GM12872 (cell line): ENCODE measurements around the gene KRT16.

Experiments
- CTCF ChIP-seq: IDR thresholded peaks from 3 replicates; pipeline ENCODE4 v1.5.1; 2011; ENCODE audit warnings: low read depth, mild to moderate bottlenecking, low read length, moderate library complexity; ENCODE audit not compliant: insufficient read depth

Gene KRT16

GRCh38 chr17:41656249-41657023 lies 43.9 kb upstream of the KRT16 start:
- TF ChIP-seq CTCF = no peak

- TF ChIP-seq CTCF = no peak
Observed at GRCh38 chr17:41655611-41656111, 43.1 kb upstream of the KRT16 start.

- TF ChIP-seq CTCF = no peak
Observed at GRCh38 chr17:41654678-41655607, 42.4 kb upstream of the KRT16 start.

GRCh38 chr17:41653892-41654677 lies 41.5 kb upstream of the KRT16 start:
- TF ChIP-seq CTCF = no peak

GRCh38 chr17:41653421-41653820 lies 40.9 kb upstream of the KRT16 start:
- no peak for TF ChIP-seq CTCF

GRCh38 chr17:41652461-41652970 lies 39.9 kb upstream of the KRT16 start:
- TF ChIP-seq CTCF = no peak
